Activated naive CD8-positive, alpha-beta T cell treated with anti-CD3 and anti-CD28 coated beads, Interleukin-2, amount 50 U/mL, for 24 hours (primary cell): ENCODE data around the gene SLC46A1.

Source experiments
- ATAC-seq: fragments of 150-1000 bp; cut with Tn5 transposase; one replicate; pipeline ENCODE4 v1.10.0; 2021
- DNase-seq: peaks from one replicate; pipeline ENCODE4 v3.0.0; 2021
- H3K27ac Mint-ChIP-seq: one replicate; pipeline ENCODE4 v1.8.0; 2021; ENCODE audit warnings: mild to moderate bottlenecking, mixed read lengths
- H3K27me3 Mint-ChIP-seq: one replicate; pipeline ENCODE4 v1.8.0; 2021; ENCODE audit warnings: mixed read lengths
- H3K36me3 Mint-ChIP-seq: one replicate; pipeline ENCODE4 v1.8.0; 2021; ENCODE audit warnings: low read depth, mixed read lengths
- H3K4me1 Mint-ChIP-seq: one replicate; pipeline ENCODE4 v1.8.0; 2021; ENCODE audit warnings: mixed read lengths
- H3K4me3 Mint-ChIP-seq: one replicate; pipeline ENCODE4 v1.8.0; 2021; ENCODE audit warnings: mild to moderate bottlenecking, moderate library complexity, mixed read lengths
- H3K9me3 Mint-ChIP-seq: one replicate; pipeline ENCODE4 v1.8.0; 2021; ENCODE audit warnings: mixed read lengths

The SLC46A1 gene

GRCh38 chr17:28381141-28381825 lies 24.7 kb downstream of the SLC46A1 start:
- peak overlapping the region; percentile 11 for H3K4me3 Mint-ChIP-seq
- DNase-seq = peak; percentile 31

DNA sequence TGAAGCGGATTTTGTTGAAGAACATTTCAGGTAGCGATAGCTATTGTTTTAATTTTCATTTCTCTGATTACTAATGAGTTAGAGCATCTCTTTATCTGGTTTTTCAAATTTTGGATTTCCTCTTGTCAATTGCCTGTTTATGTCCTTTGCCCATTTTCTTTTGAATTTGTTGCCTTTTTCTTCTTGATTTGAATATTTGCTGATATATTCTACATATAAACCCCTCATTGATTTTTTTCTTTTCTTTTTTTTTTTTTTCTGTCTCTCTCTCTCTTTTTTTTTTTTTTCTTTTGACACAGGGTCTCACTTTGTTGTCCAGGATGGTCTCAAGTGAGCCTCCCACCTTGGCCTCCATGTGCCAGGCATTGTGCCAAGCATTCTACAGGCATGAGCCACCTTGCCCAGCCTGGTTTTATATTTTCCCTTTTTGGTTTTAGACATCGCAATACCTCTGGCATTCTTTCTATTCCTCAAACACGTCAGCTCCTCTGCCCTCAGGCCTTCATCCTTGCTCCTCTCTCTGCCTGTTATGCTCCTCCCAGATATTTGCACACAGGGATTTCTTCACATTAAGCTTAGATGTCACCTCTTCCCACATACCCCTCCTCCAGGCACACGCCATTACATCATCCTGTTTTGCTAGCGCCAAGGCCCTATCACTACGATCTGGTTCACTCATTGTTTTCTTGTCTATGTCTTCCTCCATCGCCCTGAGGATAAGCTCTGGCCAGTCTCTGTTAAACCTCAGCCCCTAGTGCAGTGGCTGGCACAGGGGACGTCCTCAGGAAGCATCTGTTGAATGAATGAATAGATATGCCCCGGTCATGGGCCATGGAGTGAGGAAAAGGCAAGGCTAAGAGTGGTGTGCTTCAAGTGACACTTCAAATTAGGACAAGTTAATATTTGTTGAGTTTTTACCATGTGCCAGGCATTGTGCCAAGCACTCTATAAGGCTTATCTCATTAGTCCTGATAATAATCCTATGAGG lies 25.9 kb downstream of the SLC46A1 start:
- Mint-ChIP-seq H3K27me3 (peaks cover 2% of the 10 kb centered on the region), H3K4me3 (no peak overlapping the region), H3K36me3 (peaks cover 12% of the 10 kb centered on the region), H3K9me3 (no peaks in the 10 kb centered on the region), H3K4me1 (peaks cover 15% of the 10 kb centered on the region), H3K27ac (no peak overlapping the region)
- DNase-seq (no peak), ATAC-seq (no peak)

More at GRCh38 chr17:28381141-28381825, 24.7 kb downstream of the SLC46A1 start:
- peaks cover 24% of the 10 kb centered on the region for H3K4me1 Mint-ChIP-seq
- peaks cover 2% of the 10 kb centered on the region for H3K27me3 Mint-ChIP-seq
- no peaks in the 10 kb centered on the region for H3K9me3 Mint-ChIP-seq
- no peak overlapping the region for H3K27ac Mint-ChIP-seq
- H3K36me3 Mint-ChIP-seq = peaks cover 13% of the 10 kb centered on the region
- ATAC-seq = no peak

DNA sequence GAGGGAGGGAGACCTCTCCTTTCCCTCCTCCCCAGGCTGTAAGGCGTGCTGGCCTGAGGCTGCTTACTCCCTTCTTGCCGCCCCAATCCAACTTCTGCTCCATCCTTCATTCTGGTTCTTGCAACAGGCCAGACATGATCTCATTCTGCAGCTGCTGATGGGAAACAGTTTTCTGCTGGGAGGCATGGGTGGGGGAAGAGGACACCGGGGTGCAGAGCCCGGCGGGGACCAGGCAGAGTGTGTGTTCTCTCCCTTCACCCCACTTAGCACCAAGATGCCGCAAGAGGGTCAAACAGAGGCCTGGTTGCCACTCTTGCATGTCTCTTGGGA lies 33.1 kb downstream of the SLC46A1 start:
- Mint-ChIP-seq H3K27ac (peak overlapping the region; percentile 79), H3K4me3 (peak overlapping the region; percentile 85), H3K36me3 (peaks cover 13% of the 10 kb centered on the region), H3K27me3 (no peaks in the 10 kb centered on the region), H3K9me3 (no peaks in the 10 kb centered on the region), H3K4me1 (peaks cover 20% of the 10 kb centered on the region)
- ATAC-seq (no peak), DNase-seq (no peak)

DNA sequence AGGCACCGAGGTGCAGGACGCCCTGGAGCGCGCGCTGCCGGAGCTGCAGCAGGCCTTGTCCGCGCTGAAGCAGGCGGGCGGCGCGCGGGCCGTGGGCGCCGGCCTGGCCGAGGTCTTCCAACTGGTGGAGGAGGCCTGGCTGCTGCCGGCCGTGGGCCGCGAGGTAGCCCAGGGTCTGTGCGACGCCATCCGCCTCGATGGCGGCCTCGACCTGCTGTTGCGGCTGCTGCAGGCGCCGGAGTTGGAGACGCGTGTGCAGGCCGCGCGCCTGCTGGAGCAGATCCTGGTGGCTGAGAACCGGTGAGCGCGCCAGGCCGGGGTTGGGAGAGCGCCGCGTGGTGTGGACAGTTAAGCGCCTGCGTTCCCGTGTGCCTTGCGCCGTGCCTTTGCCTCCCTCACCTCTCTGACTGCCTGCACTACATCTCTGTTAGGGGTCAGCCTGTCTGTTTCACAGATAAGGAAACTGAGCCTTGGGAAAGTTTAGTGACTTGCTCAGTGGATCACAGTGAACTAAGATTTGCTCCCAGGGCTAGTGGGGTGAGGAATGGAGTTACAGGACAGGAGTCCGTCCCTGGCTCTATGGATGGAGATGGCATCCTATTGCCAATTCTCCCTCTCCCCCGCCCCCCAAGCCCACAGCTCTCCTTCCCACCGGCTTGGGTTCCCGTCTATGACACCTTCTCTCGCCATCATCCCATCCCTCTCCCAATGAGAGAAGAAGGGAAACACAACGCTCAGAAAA lies 33.6 kb downstream of the SLC46A1 start:
- H3K27ac Mint-ChIP-seq = peak overlapping the region; percentile 79
- no peaks in the 10 kb centered on the region for H3K27me3 Mint-ChIP-seq
- DNase-seq = peak; percentile 28
- peak; percentile 7 for ATAC-seq
- peaks cover 20% of the 10 kb centered on the region for H3K4me1 Mint-ChIP-seq
- H3K9me3 Mint-ChIP-seq = no peaks in the 10 kb centered on the region
- peaks cover 13% of the 10 kb centered on the region for H3K36me3 Mint-ChIP-seq
- H3K4me3 Mint-ChIP-seq = peak overlapping the region; percentile 85

DNA sequence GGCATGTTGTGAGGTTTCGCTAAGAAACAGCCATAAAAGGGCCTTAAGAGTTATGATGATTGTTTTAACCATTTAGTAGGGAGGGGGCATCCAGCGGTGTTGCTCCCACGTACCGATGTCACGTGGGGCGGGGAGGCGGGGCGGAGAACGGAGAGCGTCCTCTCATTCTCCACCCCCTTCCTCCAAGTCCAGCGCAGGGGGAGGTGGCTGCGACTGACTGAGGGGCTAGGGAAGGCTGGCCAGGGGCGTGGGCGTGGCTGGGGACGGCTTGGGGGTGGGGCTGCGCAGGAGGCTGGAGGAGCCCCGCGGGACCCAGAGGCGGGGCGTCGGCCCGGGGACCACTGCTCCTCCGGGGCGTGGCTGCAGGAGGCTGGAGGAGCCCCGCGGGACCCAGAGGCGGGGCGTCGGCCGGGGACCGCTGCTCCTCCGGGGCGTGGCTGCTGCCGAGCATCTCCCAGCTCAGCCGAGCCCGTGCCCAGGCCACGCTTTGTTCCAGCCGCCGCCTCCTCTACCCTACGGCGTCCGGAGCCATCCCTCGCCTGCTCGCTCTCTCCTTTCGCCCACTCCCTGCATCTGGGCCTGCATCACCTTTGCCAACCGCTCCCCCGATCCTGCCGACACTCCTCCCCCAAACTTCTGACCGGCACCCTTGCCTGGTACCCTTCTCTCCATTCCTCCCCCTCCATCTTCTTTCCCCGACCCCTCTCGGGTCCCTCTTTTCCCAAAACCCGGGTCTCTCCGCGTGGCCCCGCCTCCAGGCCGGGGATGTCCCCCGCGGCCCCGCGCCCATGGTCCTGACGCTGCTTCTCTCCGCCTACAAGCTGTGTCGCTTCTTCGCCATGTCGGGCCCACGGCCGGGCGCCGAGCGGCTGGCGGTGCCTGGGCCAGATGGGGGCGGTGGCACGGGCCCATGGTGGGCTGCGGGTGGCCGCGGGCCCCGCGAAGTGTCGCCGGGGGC lies 34.5 kb downstream of the SLC46A1 start, which contains the start of gene SARM1:
Gene SARM1 (plus strand): TSS at position 450 of the 958 bp plus-strand sequence. CDS start 339 bp downstream, at position 789.
- no peaks in the 10 kb centered on the region for H3K9me3 Mint-ChIP-seq
- H3K27me3 Mint-ChIP-seq = no peaks in the 10 kb centered on the region
- H3K4me3 Mint-ChIP-seq = peak within 1 kb of the TSS; percentile 86
- H3K27ac Mint-ChIP-seq = peak within 1 kb of the TSS; percentile 79
- peak; percentile 89 for ATAC-seq
- peak; percentile 92 for DNase-seq
- peaks cover 20% of the 10 kb centered on the region for H3K4me1 Mint-ChIP-seq
- peaks cover 13% of the 10 kb centered on the region for H3K36me3 Mint-ChIP-seq

GRCh38 chr17:28370744-28371103 lies 35.3 kb downstream of the SLC46A1 start:
- peaks cover 13% of the 10 kb centered on the region for H3K36me3 Mint-ChIP-seq
- H3K27me3 Mint-ChIP-seq = no peaks in the 10 kb centered on the region
- no peaks in the 10 kb centered on the region for H3K9me3 Mint-ChIP-seq
- peak overlapping the region; percentile 77 for H3K27ac Mint-ChIP-seq
- no peak for DNase-seq
- peak overlapping the region; percentile 86 for H3K4me3 Mint-ChIP-seq
- peaks cover 20% of the 10 kb centered on the region for H3K4me1 Mint-ChIP-seq
- ATAC-seq = no peak

- no peak for ATAC-seq
Observed at GRCh38 chr17:28370035-28370743, 35.8 kb downstream of the SLC46A1 start, which contains the start of gene VTN. VTN (minus strand) TSS chr17:28370307; CDS start chr17:28370203, 104 bp downstream.

GRCh38 chr17:28369684-28370034 lies 36.4 kb downstream of the SLC46A1 start:
- no peak overlapping the region for H3K27ac Mint-ChIP-seq
- H3K4me3 Mint-ChIP-seq = no peak overlapping the region
- H3K27me3 Mint-ChIP-seq = no peaks in the 10 kb centered on the region
- H3K36me3 Mint-ChIP-seq = peaks cover 10% of the 10 kb centered on the region
- ATAC-seq = no peak
- H3K9me3 Mint-ChIP-seq = no peaks in the 10 kb centered on the region
- peaks cover 20% of the 10 kb centered on the region for H3K4me1 Mint-ChIP-seq
- no peak for DNase-seq

More at GRCh38 chr17:28370035-28370743, 35.8 kb downstream of the SLC46A1 start, which contains the start of gene VTN:
- H3K9me3 Mint-ChIP-seq = no peaks in the 10 kb centered on the region
- peaks cover 13% of the 10 kb centered on the region for H3K36me3 Mint-ChIP-seq
- no peak for DNase-seq
- peak within 1 kb of the TSS; percentile 77 for H3K27ac Mint-ChIP-seq
- H3K4me3 Mint-ChIP-seq = peak within 1 kb of the TSS; percentile 86
- H3K27me3 Mint-ChIP-seq = no peaks in the 10 kb centered on the region
- H3K4me1 Mint-ChIP-seq = peaks cover 20% of the 10 kb centered on the region

DNA sequence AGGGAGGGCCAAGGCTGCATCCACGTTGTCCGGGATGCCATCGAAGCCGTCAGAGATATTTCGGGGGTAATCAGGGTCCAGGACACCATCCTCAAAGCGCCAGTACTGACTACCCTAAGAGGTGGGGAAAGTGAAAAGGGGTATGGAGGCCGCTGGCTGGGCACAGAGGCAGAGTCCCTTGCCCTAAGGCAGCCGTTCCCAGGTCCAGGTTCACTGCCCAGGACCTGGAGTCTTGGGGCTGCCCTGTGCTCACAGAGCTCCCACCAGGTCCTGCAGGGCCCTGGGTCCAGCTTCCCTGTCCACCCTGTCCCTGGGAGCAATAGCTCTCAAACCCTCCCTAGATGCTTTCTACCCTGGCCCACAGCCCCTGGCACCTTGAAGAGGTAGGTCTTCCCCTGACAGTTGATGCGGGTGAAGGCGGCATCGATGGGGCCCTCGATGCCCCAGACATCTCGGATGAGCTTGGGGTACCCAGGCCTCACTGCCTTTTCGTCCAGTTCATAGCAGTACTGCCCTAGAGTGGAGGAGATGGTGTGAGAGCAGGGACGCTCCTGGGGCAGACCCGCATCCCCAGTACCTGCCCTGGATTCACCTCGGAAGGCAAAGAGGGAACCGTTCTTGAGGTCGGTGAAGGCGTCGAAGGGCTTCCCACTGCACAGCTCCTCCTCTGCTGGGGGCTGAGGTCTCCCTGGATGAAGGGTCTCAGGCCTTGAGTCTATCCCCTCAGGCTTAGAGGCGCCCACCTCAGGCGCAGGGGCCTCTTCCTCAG lies 36.9 kb downstream of the SLC46A1 start:
- no peaks in the 10 kb centered on the region for H3K9me3 Mint-ChIP-seq
- no peak for ATAC-seq

DNA sequence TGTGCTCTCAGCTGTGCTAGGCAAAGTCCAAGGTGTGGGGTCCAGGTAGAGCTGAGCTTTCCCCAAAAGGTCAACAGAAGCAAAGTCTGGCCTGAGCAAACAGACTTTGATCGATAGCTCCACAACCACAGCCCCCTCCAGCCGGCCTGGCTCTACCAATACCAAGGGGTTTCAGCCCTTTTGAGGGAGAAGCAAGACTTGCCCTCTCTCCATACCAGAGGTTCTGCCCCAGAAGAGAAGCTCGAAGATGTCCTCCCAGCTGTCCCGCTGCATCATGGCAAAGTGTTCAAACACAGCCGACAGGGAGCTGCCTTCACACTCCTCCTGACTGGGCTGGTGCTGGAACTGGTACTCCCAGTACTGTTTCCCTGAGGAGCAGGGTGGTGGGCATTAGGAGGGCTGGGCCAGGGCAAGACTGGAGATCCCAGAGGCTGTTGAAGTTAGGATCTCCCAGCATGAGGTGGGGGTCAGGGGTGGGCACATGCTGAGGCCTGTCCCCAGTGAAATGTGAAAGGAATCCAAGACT lies 37.6 kb downstream of the SLC46A1 start:
- DNase-seq = no peak
- no peaks in the 10 kb centered on the region for H3K27me3 Mint-ChIP-seq
- H3K27ac Mint-ChIP-seq = no peak overlapping the region
- peaks cover 6% of the 10 kb centered on the region for H3K36me3 Mint-ChIP-seq
- ATAC-seq = no peak
- no peak overlapping the region for H3K4me3 Mint-ChIP-seq
- peaks cover 15% of the 10 kb centered on the region for H3K4me1 Mint-ChIP-seq
- no peaks in the 10 kb centered on the region for H3K9me3 Mint-ChIP-seq

More for the DNA sequence above, 36.9 kb downstream of the SLC46A1 start:
- Mint-ChIP-seq H3K27ac (no peak overlapping the region), H3K36me3 (peaks cover 10% of the 10 kb centered on the region), H3K4me1 (peaks cover 20% of the 10 kb centered on the region), H3K27me3 (no peaks in the 10 kb centered on the region), H3K4me3 (no peak overlapping the region)
- no peak for DNase-seq

DNA sequence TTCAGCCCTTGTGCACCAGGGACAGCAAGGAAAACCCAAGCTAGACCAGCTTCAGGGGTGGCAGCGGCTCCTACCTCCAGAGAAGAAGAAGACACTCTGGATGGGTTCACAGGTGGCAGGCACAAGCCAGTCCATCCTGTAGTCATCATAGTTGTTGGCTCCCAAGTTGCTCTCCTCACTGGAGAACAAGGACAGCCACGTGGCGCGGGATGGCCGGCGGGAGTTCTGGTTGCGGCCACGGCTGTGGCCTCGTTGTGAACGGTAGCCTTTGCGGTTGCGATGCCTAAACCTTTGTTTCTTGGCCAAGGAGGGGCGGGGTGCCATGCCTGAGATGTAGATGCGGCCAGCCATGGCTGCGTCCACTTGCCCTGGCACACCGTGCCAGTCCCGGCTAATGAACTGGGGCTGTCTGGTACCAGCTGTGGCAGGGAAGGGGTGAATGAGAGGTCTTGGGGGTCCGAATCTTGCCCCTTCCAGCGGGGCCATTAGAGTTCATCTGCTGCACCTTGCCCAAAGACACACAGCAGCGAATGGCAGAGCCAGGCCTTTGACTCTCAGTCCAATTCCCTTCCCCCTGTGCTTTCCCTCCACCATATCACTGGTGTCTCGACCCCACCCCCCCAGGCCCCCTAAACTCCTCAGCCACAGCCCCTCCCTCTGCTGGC lies 38.2 kb downstream of the SLC46A1 start:
- ATAC-seq = no peak
- no peaks in the 10 kb centered on the region for H3K9me3 Mint-ChIP-seq
- H3K36me3 Mint-ChIP-seq = peaks cover under 1% of the 10 kb centered on the region
- H3K4me3 Mint-ChIP-seq = no peak overlapping the region
- no peaks in the 10 kb centered on the region for H3K27me3 Mint-ChIP-seq
- DNase-seq = no peak
- peaks cover 9% of the 10 kb centered on the region for H3K4me1 Mint-ChIP-seq
- H3K27ac Mint-ChIP-seq = no peak overlapping the region

DNA sequence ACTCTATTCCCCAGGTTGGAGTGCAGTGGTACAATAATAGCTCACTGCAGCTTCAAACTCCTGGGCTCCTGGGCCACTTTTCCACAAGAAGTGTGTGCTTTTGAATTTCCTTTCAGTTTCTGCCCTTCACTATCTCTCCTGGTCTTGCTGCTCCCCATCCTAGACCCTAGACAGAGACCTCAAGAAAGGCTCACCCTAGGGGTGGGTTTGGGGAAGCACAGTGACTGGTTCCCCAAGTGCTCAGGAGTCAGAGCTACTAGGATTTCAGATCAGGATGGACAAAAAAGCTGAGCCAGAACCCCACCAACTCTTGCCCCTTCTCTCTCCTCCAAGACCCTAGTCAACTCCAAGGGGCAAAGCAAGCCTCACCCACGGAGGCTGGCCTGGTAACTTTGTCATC lies 39.4 kb downstream of the SLC46A1 start:
- Mint-ChIP-seq H3K4me1 (peaks cover 5% of the 10 kb centered on the region), H3K36me3 (peaks cover 4% of the 10 kb centered on the region), H3K27ac (no peak overlapping the region), H3K4me3 (no peak overlapping the region), H3K9me3 (no peaks in the 10 kb centered on the region), H3K27me3 (no peaks in the 10 kb centered on the region)
- DNase-seq (no peak), ATAC-seq (no peak)
